ENCODE measurements around the gene RAPGEF6.
A peak's percentile ranks its signal among the peaks of the same experiment; 100 is the strongest.

RAPGEF6 gene

GRCh38 chr5:131634238-131634637 lies 791 bp downstream of the RAPGEF6 start:
- Histone ChIP-seq H3K27ac (ENCODE audit: low read depth, low read length) (peak overlapping the region; percentile 98), H3K36me3 (ENCODE audit: control insufficient read depth, low read length) (peaks cover 56% of the 10 kb centered on the region), H3K4me1 (ENCODE audit: control insufficient read depth, low read length) (peaks cover 66% of the 10 kb centered on the region), H3K4me2 (ENCODE audit: low read length) (peak overlapping the region; percentile 83), H3K9me3 (ENCODE audit: control insufficient read depth, insufficient read depth, low read length) (no peaks in the 10 kb centered on the region), H3K4me3 (ENCODE audit: low read length) (peak overlapping the region; percentile 82), H4K20me1 (ENCODE audit: control insufficient read depth, insufficient read depth, low read depth, low read length) (peaks cover 28% of the 10 kb centered on the region), H3F3A (ENCODE audit: control insufficient read depth, insufficient read depth) (peaks cover 15% of the 10 kb centered on the region; the same call in 1 of the 2 replicates), H3K79me2 (ENCODE audit: control insufficient read depth, low read length) (peaks cover 62% of the 10 kb centered on the region), H3K9me2 (replicated peaks; ENCODE audit: control insufficient read depth, low read length) (no peaks in the 10 kb centered on the region), H3K27me3 (ENCODE audit: control insufficient read depth, low read length) (no peaks in the 10 kb centered on the region)
- TF ChIP-seq EZH2phosphoT487 (IDR thresholded peaks at IDR 0.05; ENCODE audit: borderline replicate concordance, low read length) (no peak), CTCF (IDR thresholded peaks at IDR 0.05; ENCODE audit: low read depth, low read length, poor library complexity, severe bottlenecking) (no peak)

- Histone ChIP-seq H3K4me1 (ENCODE audit: control insufficient read depth, low read length) (peaks cover 68% of the 10 kb centered on the region), H4K20me1 (ENCODE audit: control insufficient read depth, insufficient read depth, low read depth, low read length) (peaks cover 28% of the 10 kb centered on the region), H3K4me2 (ENCODE audit: low read length) (peak overlapping the region; percentile 83), H3K4me3 (ENCODE audit: low read length) (peak overlapping the region; percentile 82), H3K9me2 (replicated peaks; ENCODE audit: control insufficient read depth, low read length) (no peaks in the 10 kb centered on the region), H3K27ac (ENCODE audit: low read depth, low read length) (peak overlapping the region; percentile 98), H3F3A (ENCODE audit: control insufficient read depth, insufficient read depth) (peaks cover 12% of the 10 kb centered on the region; the same call in 1 of the 2 replicates), H3K27me3 (ENCODE audit: control insufficient read depth, low read length) (no peaks in the 10 kb centered on the region), H3K79me2 (ENCODE audit: control insufficient read depth, low read length) (peaks cover 66% of the 10 kb centered on the region), H3K9me3 (ENCODE audit: control insufficient read depth, insufficient read depth, low read length) (no peaks in the 10 kb centered on the region), H3K36me3 (ENCODE audit: control insufficient read depth, low read length) (peaks cover 60% of the 10 kb centered on the region)
- no peak for TF ChIP-seq CTCF (IDR thresholded peaks at IDR 0.05; ENCODE audit: low read depth, low read length, poor library complexity, severe bottlenecking)
- TF ChIP-seq EZH2phosphoT487 (IDR thresholded peaks at IDR 0.05; ENCODE audit: borderline replicate concordance, low read length), result no peak
Measured at GRCh38 chr5:131633830-131634229, 1.2 kb downstream of the RAPGEF6 start.

- Histone ChIP-seq H3K27ac (ENCODE audit: low read depth, low read length) (no peak overlapping the region), H3K4me3 (ENCODE audit: low read length) (peak overlapping the region; percentile 82), H3K4me2 (ENCODE audit: low read length) (peak overlapping the region; percentile 83), H3K4me1 (ENCODE audit: control insufficient read depth, low read length) (peaks cover 53% of the 10 kb centered on the region), H4K20me1 (ENCODE audit: control insufficient read depth, insufficient read depth, low read depth, low read length) (peaks cover 47% of the 10 kb centered on the region), H3K36me3 (ENCODE audit: control insufficient read depth, low read length) (peaks cover 84% of the 10 kb centered on the region), H3K79me2 (ENCODE audit: control insufficient read depth, low read length) (peaks cover 91% of the 10 kb centered on the region), H3K27me3 (ENCODE audit: control insufficient read depth, low read length) (no peaks in the 10 kb centered on the region), H3K9me3 (ENCODE audit: control insufficient read depth, insufficient read depth, low read length) (no peaks in the 10 kb centered on the region), H3F3A (ENCODE audit: control insufficient read depth, insufficient read depth) (peaks cover 12% of the 10 kb centered on the region; the same call in 1 of the 2 replicates), H3K9me2 (replicated peaks; ENCODE audit: control insufficient read depth, low read length) (no peaks in the 10 kb centered on the region)
- no peak for TF ChIP-seq EZH2phosphoT487 (IDR thresholded peaks at IDR 0.05; ENCODE audit: borderline replicate concordance, low read length)
- TF ChIP-seq CTCF (IDR thresholded peaks at IDR 0.05; ENCODE audit: low read depth, low read length, poor library complexity, severe bottlenecking), result no peak
Measured at GRCh38 chr5:131630963-131631350, 4.1 kb downstream of the RAPGEF6 start.
